Colonic mucosa (tissue), 4 donors: Measurements from ENCODE around the gene TMEM120A. TPM values are rescaled to one million over a fixed set of nuclear protein-coding genes. Genes with fewer than 3 reads are reported as not detected.

Source experiments
- DNase-seq: peaks from one replicate; pipeline ENCODE4 v3.0.0-alpha.2; 2020
- H3K27ac ChIP-seq: fragments of 200-600 bp; one replicate; pipeline ENCODE4 v1.8.0; 2021
- H3K27me3 ChIP-seq: fragments of 200-600 bp; one replicate; pipeline ENCODE4 v1.8.0; 2021
- H3K36me3 ChIP-seq: fragments of 200-600 bp; one replicate; pipeline ENCODE4 v1.8.0; 2021
- H3K4me1 ChIP-seq: fragments of 200-600 bp; one replicate; pipeline ENCODE4 v1.8.0; 2021; ENCODE audit warnings: mild to moderate bottlenecking
- H3K4me3 ChIP-seq: fragments of 200-600 bp; one replicate; pipeline ENCODE4 v1.8.0; 2021
- H3K9ac ChIP-seq, 2 donors: one replicate each; pipeline ENCODE4 v1.7.0; 2013; ENCODE audit warnings: control low read depth in 2 of 2, low read depth in 2 of 2, low read length in 2 of 2
- H3K9me3 ChIP-seq: fragments of 200-600 bp; one replicate; pipeline ENCODE4 v1.8.0; 2021
- CTCF ChIP-seq: fragments of 200-600 bp; IDR thresholded peaks from one replicate; pipeline ENCODE4 v1.8.0; 2022; ENCODE audit warnings: antibody characterized with exemption, mild to moderate bottlenecking
- intact Hi-C: fragments of 100-400 bp; cut with DNase I; formaldehyde crosslinking; loops from one replicate; pipeline ENCODE4 v1.14.1; 2022
- total RNA-seq, 2 donors: library from RNA; stranded (reverse); fragmentation: NEBNext Ultra II Directional in 1 of 2; extraction: Animal tissue kit (Norgen Biotek cat#: 25700) in 1 of 2; gene quantifications; one replicate each; pipeline ENCODE4 v1.2.1, GENCODE V29; 2021
- donor health status: healthy.
- donor health status: DM: no; HTN: no; CAD: no.
- donor health status: DM: no; HTN: no; CAD: no.

TMEM120A gene
- total RNA-seq, 2 donors from 2014 or later = 56.3 to 94.1 TPM

- no peaks in the 10 kb centered on the region for H3K27me3 ChIP-seq
- H3K4me3 ChIP-seq = no peak overlapping the region
- H3K27ac ChIP-seq = no peak overlapping the region
- no peaks in the 10 kb centered on the region for H3K36me3 ChIP-seq
- intact Hi-C loops = no loop called here
- no peaks in the 10 kb centered on the region for H3K4me1 ChIP-seq
- no peaks in the 10 kb centered on the region for H3K9me3 ChIP-seq
- DNase-seq = peak; percentile 27
- TF ChIP-seq CTCF = no peak
- no peak overlapping the region for H3K9ac ChIP-seq
Observed at GRCh38 chr7:75971961-75972763, 22.2 kb downstream of the TMEM120A start.

- DNase-seq = no peak
- intact Hi-C loops = no loop called here
- no peak for TF ChIP-seq CTCF
- Histone ChIP-seq H3K9me3 (no peaks in the 10 kb centered on the region), H3K36me3 (no peaks in the 10 kb centered on the region), H3K9ac (no peak overlapping the region), H3K4me3 (no peak overlapping the region), H3K27ac (no peak overlapping the region), H3K27me3 (no peaks in the 10 kb centered on the region), H3K4me1 (no peaks in the 10 kb centered on the region)
Observed at GRCh38 chr7:75971309-75971960, 23.0 kb downstream of the TMEM120A start.

GRCh38 chr7:75969704-75970498 is 24.5 kb downstream of the TMEM120A start:
- H3K4me3 ChIP-seq = no peak overlapping the region
- no peak overlapping the region for H3K27ac ChIP-seq
- H3K4me1 ChIP-seq = no peaks in the 10 kb centered on the region
- H3K9ac ChIP-seq = peak overlapping the region in 1 of 2 donors; percentile 12
- no peak for DNase-seq
- no peaks in the 10 kb centered on the region for H3K27me3 ChIP-seq
- H3K36me3 ChIP-seq = no peaks in the 10 kb centered on the region
- no peaks in the 10 kb centered on the region for H3K9me3 ChIP-seq
- TF ChIP-seq CTCF = no peak
- intact Hi-C loops = no loop called here

- Histone ChIP-seq H3K9ac (no peak overlapping the region), H3K27me3 (no peaks in the 10 kb centered on the region), H3K36me3 (no peaks in the 10 kb centered on the region), H3K9me3 (no peaks in the 10 kb centered on the region), H3K4me1 (no peaks in the 10 kb centered on the region), H3K4me3 (no peak overlapping the region), H3K27ac (no peak overlapping the region)
- intact Hi-C loops = no loop called here
- DNase-seq = peak; percentile 27
- TF ChIP-seq CTCF = no peak
Observed at GRCh38 chr7:75969182-75969581, 25.2 kb downstream of the TMEM120A start.

- Histone ChIP-seq H3K9me3 (no peaks in the 10 kb centered on the region), H3K4me1 (no peaks in the 10 kb centered on the region), H3K4me3 (no peak overlapping the region), H3K27me3 (no peaks in the 10 kb centered on the region), H3K9ac (peak overlapping the region in 1 of 2 donors; percentile 24), H3K27ac (peak overlapping the region; percentile 9), H3K36me3 (no peaks in the 10 kb centered on the region)
- no peak for TF ChIP-seq CTCF
- intact Hi-C loops = no loop called here
- peak; percentile 18 for DNase-seq
Observed at GRCh38 chr7:75968561-75969001, 25.8 kb downstream of the TMEM120A start.
